Body of pancreas (tissue), 4 donors: ENCODE results near the gene CADM1. TPM values are rescaled to one million over a fixed set of nuclear protein-coding genes. Genes with fewer than 3 reads are reported as not detected.

ENCODE experiments used
- ATAC-seq: fragments of 150-250 bp; one replicate; pipeline ENCODE4 v1.9.1; 2016
- DNase-seq, 4 donors: peaks; one replicate each; pipeline ENCODE4 v3.0.0-alpha.2; 2019
- H3K27ac ChIP-seq, 4 donors: fragments of 200-600 bp; sonication (generic); 1 replicate in 3 of 4; 2 replicates in 1 of 4; pipeline versions ENCODE4 v1.5.1 to v1.6.1; 2016 to 2019; ENCODE audit warnings: mild to moderate bottlenecking in 1 of 4, mixed read lengths in 1 of 4, moderate library complexity in 1 of 4
- H3K27me3 ChIP-seq, 2 donors: fragments of 200-600 bp; sonication (generic); one replicate each; pipeline ENCODE4 v1.6.0; 2016; ENCODE audit warnings: mild to moderate bottlenecking in 1 of 2
- H3K36me3 ChIP-seq, 2 donors: fragments of 200-600 bp; sonication (generic); replicated peaks in 1 of 2; 2 replicates each; pipeline ENCODE4 v1.5.1; 2016; ENCODE audit warnings: low read depth in 2 of 2; ENCODE audit not compliant: insufficient read depth in 1 of 2
- H3K4me1 ChIP-seq: fragments of 200-600 bp; sonication (generic); one replicate; pipeline ENCODE4 v1.6.0; 2016
- H3K4me3 ChIP-seq, 2 donors: fragments of 200-600 bp; sonication (generic); 1 replicate in 1 of 2; 2 replicates in 1 of 2; pipeline ENCODE4 v1.5.1; 2016 to 2019
- H3K9me3 ChIP-seq, 3 donors: fragments of 200-600 bp; sonication (generic); 1 replicate in 2 of 3; 2 replicates in 1 of 3; pipeline ENCODE4 v1.5.1; 2016
- POLR2A ChIP-seq, 3 donors: fragments of 450-650 bp; IDR thresholded peaks; one replicate each; pipeline ENCODE4 v1.6.1; 2016; ENCODE audit warnings: antibody characterized with exemption in 3 of 3, mild to moderate bottlenecking in 2 of 3
- WGBS, 2 donors: methylation state at CpG; one replicate each; pipeline ENCODE4 v1.1.5; 2017; 5-methylcytosine and 5-hydroxymethylcytosine counted together
- intact Hi-C: fragments of 100-400 bp; cut with DNase I; formaldehyde crosslinking; loops from one replicate; pipeline ENCODE4 v1.15.1; 2023
- total RNA-seq, 2 donors: library from RNA; depleted of rRNA; stranded (reverse); fragments of >200 nt; gene quantifications; one replicate each; pipeline ENCODE4 v1.1.0, GENCODE V29; 2016
- TF ChIP-seq, protein P1 (sequence below), 7 experiments: fragments of 450-650 bp in 4 of 7; fragments of 200-600 bp in 3 of 7; sonication (generic) in 3 of 7; IDR thresholded peaks; one replicate each; pipeline ENCODE4 v1.5.1; 2016 to 2019; ENCODE audit warnings: antibody characterized with exemption in 7 of 7

CADM1 gene
- total RNA-seq, 2 donors from 2014 or later = 12.5 to 13.7 TPM

- H3K27me3 ChIP-seq = no peaks in the 10 kb centered on the region
- no peak overlapping the region for H3K27ac ChIP-seq
- DNase-seq (no peak), ATAC-seq (no peak)
- intact Hi-C loops = no loop called here
- peaks cover 33% of the 10 kb centered on the region for H3K4me1 ChIP-seq
- WGBS, 2 donors = 18 to 19% methylated on average over 22 of the region's 22 CpGs
- no peak for TF ChIP-seq POLR2A (IDR thresholded peaks at IDR 0.05)
- TF ChIP-seq, protein P1, sequence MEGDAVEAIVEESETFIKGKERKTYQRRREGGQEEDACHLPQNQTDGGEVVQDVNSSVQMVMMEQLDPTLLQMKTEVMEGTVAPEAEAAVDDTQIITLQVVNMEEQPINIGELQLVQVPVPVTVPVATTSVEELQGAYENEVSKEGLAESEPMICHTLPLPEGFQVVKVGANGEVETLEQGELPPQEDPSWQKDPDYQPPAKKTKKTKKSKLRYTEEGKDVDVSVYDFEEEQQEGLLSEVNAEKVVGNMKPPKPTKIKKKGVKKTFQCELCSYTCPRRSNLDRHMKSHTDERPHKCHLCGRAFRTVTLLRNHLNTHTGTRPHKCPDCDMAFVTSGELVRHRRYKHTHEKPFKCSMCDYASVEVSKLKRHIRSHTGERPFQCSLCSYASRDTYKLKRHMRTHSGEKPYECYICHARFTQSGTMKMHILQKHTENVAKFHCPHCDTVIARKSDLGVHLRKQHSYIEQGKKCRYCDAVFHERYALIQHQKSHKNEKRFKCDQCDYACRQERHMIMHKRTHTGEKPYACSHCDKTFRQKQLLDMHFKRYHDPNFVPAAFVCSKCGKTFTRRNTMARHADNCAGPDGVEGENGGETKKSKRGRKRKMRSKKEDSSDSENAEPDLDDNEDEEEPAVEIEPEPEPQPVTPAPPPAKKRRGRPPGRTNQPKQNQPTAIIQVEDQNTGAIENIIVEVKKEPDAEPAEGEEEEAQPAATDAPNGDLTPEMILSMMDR (IDR thresholded peaks at IDR 0.05) = no peak
- H3K4me3 ChIP-seq = peak overlapping the region in 1 of 2 donors; percentile 49
- H3K36me3 ChIP-seq = no peaks in the 10 kb centered on the region
- H3K9me3 ChIP-seq = no peaks in the 10 kb centered on the region
Measured at GRCh38 chr11:115501893-115502589, 2.2 kb downstream of the CADM1 start.

- Histone ChIP-seq H3K9me3 (no peaks in the 10 kb centered on the region), H3K4me3 (no peak overlapping the region), H3K27ac (peak overlapping the region in 2 of 4 donors; percentile 32 to 38), H3K36me3 (no peaks in the 10 kb centered on the region), H3K27me3 (no peaks in the 10 kb centered on the region), H3K4me1 (peaks cover 33% of the 10 kb centered on the region)
- 45 to 57% methylated on average over 8 of the region's 8 CpGs for WGBS, 2 donors
- no peak for ATAC-seq
- TF ChIP-seq POLR2A (IDR thresholded peaks at IDR 0.05) = no peak
- TF ChIP-seq, protein P1 (IDR thresholded peaks at IDR 0.05) = no peak
- DNase-seq = no peak
- intact Hi-C loops = no loop called here
Measured at GRCh38 chr11:115501502-115501892, 2.7 kb downstream of the CADM1 start.

- no peak for TF ChIP-seq POLR2A (IDR thresholded peaks at IDR 0.05)
- TF ChIP-seq, protein P1 (IDR thresholded peaks at IDR 0.05) = no peak
- WGBS, 2 donors = 39 to 47% methylated on average over 14 of the region's 14 CpGs
- Histone ChIP-seq H3K4me1 (peaks cover 33% of the 10 kb centered on the region), H3K27ac (peak overlapping the region in 3 of 4 donors; percentile 1 to 38 (median 32)), H3K36me3 (no peaks in the 10 kb centered on the region), H3K9me3 (no peaks in the 10 kb centered on the region), H3K4me3 (no peak overlapping the region), H3K27me3 (no peaks in the 10 kb centered on the region)
- no peak for ATAC-seq
- DNase-seq = no peak
- intact Hi-C loops = no loop called here
Measured at GRCh38 chr11:115500547-115501501, 3.4 kb downstream of the CADM1 start.

- ATAC-seq (no peak), DNase-seq (no peak)
- TF ChIP-seq, protein P1 (IDR thresholded peaks at IDR 0.05) = no peak
- no peak for TF ChIP-seq POLR2A (IDR thresholded peaks at IDR 0.05)
- H3K4me1 ChIP-seq = peaks cover 29% of the 10 kb centered on the region
- intact Hi-C loops = no loop called here
- WGBS, 2 donors = 54 to 63% methylated on average over 2 of the region's 2 CpGs
- no peaks in the 10 kb centered on the region for H3K9me3 ChIP-seq
- H3K27me3 ChIP-seq = no peaks in the 10 kb centered on the region
- H3K36me3 ChIP-seq = no peaks in the 10 kb centered on the region
- H3K4me3 ChIP-seq = no peak overlapping the region
- no peak overlapping the region for H3K27ac ChIP-seq
Measured at GRCh38 chr11:115499891-115500290, 4.3 kb downstream of the CADM1 start.
